ENCODE measurements around the gene CD1C.
"Not testable (repeated sequence)": the region's sequence is repeated elsewhere in the genome, so short reads cannot be mapped to it uniquely, and the experiment has no call there.

CD1C gene

GRCh38 chr1:158333405-158334155 is 43.9 kb downstream of the CD1C start:
- no peak for DNase-seq (ENCODE audit: insufficient read length, low spot score)
- FAIRE-seq, result no peak
- no peak for TF ChIP-seq POLR2A (IDR thresholded peaks at IDR 0.05; ENCODE audit: low read depth, low read length)

- DNase-seq (ENCODE audit: insufficient read length, low spot score) (no peak), FAIRE-seq (no peak)
Measured at GRCh38 chr1:158334526-158335212, 44.9 kb downstream of the CD1C start.

GRCh38 chr1:158335213-158335532 is 45.5 kb downstream of the CD1C start:
- no peak for TF ChIP-seq POLR2A (IDR thresholded peaks at IDR 0.05; ENCODE audit: low read depth, low read length)
- DNase-seq (ENCODE audit: insufficient read length, low spot score) (no peak), FAIRE-seq (no peak)

More at GRCh38 chr1:158334526-158335212, 44.9 kb downstream of the CD1C start:
- TF ChIP-seq POLR2A (IDR thresholded peaks at IDR 0.05; ENCODE audit: low read depth, low read length), result no peak

DNA sequence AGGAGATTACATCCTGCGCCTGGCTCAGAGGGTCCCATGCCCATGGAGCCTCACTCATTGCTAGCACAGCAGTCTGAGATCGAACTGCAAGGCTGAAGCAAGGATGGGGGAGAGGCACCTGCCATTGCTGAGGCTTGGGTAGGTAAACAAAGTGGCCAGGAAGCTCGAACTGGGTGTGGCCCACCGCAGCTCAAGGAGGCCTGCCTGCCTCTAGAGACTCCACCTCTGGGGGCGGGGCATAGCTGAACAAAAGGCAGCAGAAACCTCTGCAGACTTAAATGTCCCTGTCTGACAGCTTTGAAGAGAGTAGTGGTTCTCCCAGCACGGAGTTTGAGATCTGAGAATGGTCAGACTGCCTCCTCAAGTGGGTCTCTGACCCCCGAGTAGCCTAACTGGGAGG is 46.7 kb downstream of the CD1C start:
- DNase-seq (ENCODE audit: insufficient read length, low spot score); FAIRE-seq: not testable (repeated sequence)
